Stimulated activated CD4-positive, alpha-beta T cell treated with anti-CD3 and anti-CD28 coated beads, Interleukin-12 subunit alpha, Interleukin-12 subunit beta, amount 100 ng/mL, for 48 hours (primary cell): ENCODE results near the gene NXNL1.
A peak's percentile ranks its signal among the peaks of the same experiment; 100 is the strongest.

Experiments used
- DNase-seq, 3 donors: peaks; one replicate each; pipeline ENCODE4 v3.0.0-alpha.2; 2020; ENCODE audit warnings: low read depth in 2 of 3, low spot score in 1 of 3

NXNL1 gene

GRCh38 chr19:17420475-17420924 is 40.2 kb downstream of the NXNL1 start:
- peak in 1 of 3 donors; percentile 6 for DNase-seq

- peak; percentile 87 to 94 (median 94) for DNase-seq
These were observed 40.9 kb downstream of the NXNL1 start, which contains the start of gene MVB12A for GRCh38 chr19:17419621-17420474. MVB12A (plus strand) TSS chr19:17420047; CDS start chr19:17420136, 89 bp downstream.

- no peak for DNase-seq
These were observed 41.5 kb downstream of the NXNL1 start for GRCh38 chr19:17419154-17419620.

GRCh38 chr19:17418710-17419109 is 42.0 kb downstream of the NXNL1 start:
- no peak for DNase-seq

- DNase-seq = no peak
These were observed 45.6 kb downstream of the NXNL1 start for GRCh38 chr19:17415121-17415520.

- no peak for DNase-seq
These were observed 46.6 kb downstream of the NXNL1 start for GRCh38 chr19:17414097-17414496.

GRCh38 chr19:17411801-17412200 is 48.9 kb downstream of the NXNL1 start:
- DNase-seq = no peak

- DNase-seq = no peak
These were observed 50.7 kb downstream of the NXNL1 start for GRCh38 chr19:17409990-17410389.

- DNase-seq = no peak
These were observed 53.9 kb downstream of the NXNL1 start for GRCh38 chr19:17406887-17407196.

GRCh38 chr19:17406046-17406886 is 54.5 kb downstream of the NXNL1 start:
- DNase-seq = no peak
